ENCODE measurements around the gene MRPL36. TPM values are rescaled to one million over a fixed set of nuclear protein-coding genes. Genes with fewer than 3 reads are reported as not detected.

Gene MRPL36
- polyA plus RNA-seq, 1 experiment, result 104 TPM

GRCh38 chr5:1765880-1766235 is 33.8 kb downstream of the MRPL36 start:
- ChIA-PET POLR2A (no interaction called here), CTCF (no interaction called here)
- Histone ChIP-seq H3K27ac (ENCODE audit: low read depth, low read length) (no peak overlapping the region), H3K9me3 (ENCODE audit: control insufficient read depth, insufficient read depth, low read length) (peaks cover 3% of the 10 kb centered on the region; the same call in 1 of the 2 replicates), H3K4me3 (ENCODE audit: low read depth, low read length) (no peak overlapping the region), H3K27me3 (ENCODE audit: control insufficient read depth, insufficient read depth, low read length) (peaks cover 19% of the 10 kb centered on the region)
- no peak for DNase-seq (ENCODE audit: low read depth, low spot score)
- TF ChIP-seq CTCF (IDR thresholded peaks at IDR 0.05; ENCODE audit: low read depth, low read length), result no peak

GRCh38 chr5:1765141-1765879 is 34.3 kb downstream of the MRPL36 start:
- Histone ChIP-seq H3K27ac (ENCODE audit: low read depth, low read length) (no peak overlapping the region), H3K27me3 (ENCODE audit: control insufficient read depth, insufficient read depth, low read length) (peaks cover 13% of the 10 kb centered on the region), H3K4me3 (ENCODE audit: low read depth, low read length) (no peak overlapping the region), H3K9me3 (ENCODE audit: control insufficient read depth, insufficient read depth, low read length) (peaks cover 3% of the 10 kb centered on the region; the same call in 1 of the 2 replicates)
- POLR2A ChIA-PET, result no interaction called here
- TF ChIP-seq CTCF (IDR thresholded peaks at IDR 0.05; ENCODE audit: low read depth, low read length), result no peak
- CTCF ChIA-PET, result interaction anchor here (0.5 to 5.0 kb wide), 2 partner anchors 119 to 276 kb away, joined by 6 to 75 read pairs; no protein-coding TSS in a partner anchor
- no peak for DNase-seq (ENCODE audit: low read depth, low spot score)

- CTCF ChIA-PET, result interaction anchor here (0.6 to 5.0 kb wide), 7 partner anchors 8 to 350 kb away, joined by 3 to 75 read pairs (median 17); partner anchors contain the start of genes MRPL36 and NDUFS6
- no peak for DNase-seq (ENCODE audit: low read depth, low spot score)
- no peak for TF ChIP-seq CTCF (IDR thresholded peaks at IDR 0.05; ENCODE audit: low read depth, low read length)
- no peak overlapping the region for H3K27ac ChIP-seq (ENCODE audit: low read depth, low read length)
- peaks cover 13% of the 10 kb centered on the region for H3K27me3 ChIP-seq (ENCODE audit: control insufficient read depth, insufficient read depth, low read length)
- no peak overlapping the region for H3K4me3 ChIP-seq (ENCODE audit: low read depth, low read length)
- POLR2A ChIA-PET, result no interaction called here
- peaks cover 3% of the 10 kb centered on the region; the same call in 1 of the 2 replicates for H3K9me3 ChIP-seq (ENCODE audit: control insufficient read depth, insufficient read depth, low read length)
Observed at GRCh38 chr5:1764606-1764960, 35.1 kb downstream of the MRPL36 start.

GRCh38 chr5:1763960-1764605 is 35.6 kb downstream of the MRPL36 start:
- H3K9me3 ChIP-seq (ENCODE audit: control insufficient read depth, insufficient read depth, low read length), result peaks cover 3% of the 10 kb centered on the region; the same call in 1 of the 2 replicates
- POLR2A ChIA-PET, result interaction anchor here (0.6 kb wide), 1 partner anchor 111 kb away, joined by 5 read pairs; no protein-coding TSS in a partner anchor

More at GRCh38 chr5:1763960-1764605, 35.6 kb downstream of the MRPL36 start:
- H3K27ac ChIP-seq (ENCODE audit: low read depth, low read length), result no peak overlapping the region
- CTCF ChIA-PET, result interaction anchor here (0.5 to 5.0 kb wide), 13 partner anchors 9 to 829 kb away, joined by 3 to 75 read pairs (median 5); partner anchors contain the start of genes MRPL36 and NDUFS6
- DNase-seq (ENCODE audit: low read depth, low spot score), result no peak
- peaks cover 13% of the 10 kb centered on the region for H3K27me3 ChIP-seq (ENCODE audit: control insufficient read depth, insufficient read depth, low read length)
- H3K4me3 ChIP-seq (ENCODE audit: low read depth, low read length), result no peak overlapping the region
- TF ChIP-seq CTCF (IDR thresholded peaks at IDR 0.05; ENCODE audit: low read depth, low read length), result no peak

All from AG04450 (cell line).